ENCODE data around the gene C11orf58.
A peak's percentile ranks its signal among the peaks of the same experiment; 100 is the strongest.

Gene C11orf58

DNA sequence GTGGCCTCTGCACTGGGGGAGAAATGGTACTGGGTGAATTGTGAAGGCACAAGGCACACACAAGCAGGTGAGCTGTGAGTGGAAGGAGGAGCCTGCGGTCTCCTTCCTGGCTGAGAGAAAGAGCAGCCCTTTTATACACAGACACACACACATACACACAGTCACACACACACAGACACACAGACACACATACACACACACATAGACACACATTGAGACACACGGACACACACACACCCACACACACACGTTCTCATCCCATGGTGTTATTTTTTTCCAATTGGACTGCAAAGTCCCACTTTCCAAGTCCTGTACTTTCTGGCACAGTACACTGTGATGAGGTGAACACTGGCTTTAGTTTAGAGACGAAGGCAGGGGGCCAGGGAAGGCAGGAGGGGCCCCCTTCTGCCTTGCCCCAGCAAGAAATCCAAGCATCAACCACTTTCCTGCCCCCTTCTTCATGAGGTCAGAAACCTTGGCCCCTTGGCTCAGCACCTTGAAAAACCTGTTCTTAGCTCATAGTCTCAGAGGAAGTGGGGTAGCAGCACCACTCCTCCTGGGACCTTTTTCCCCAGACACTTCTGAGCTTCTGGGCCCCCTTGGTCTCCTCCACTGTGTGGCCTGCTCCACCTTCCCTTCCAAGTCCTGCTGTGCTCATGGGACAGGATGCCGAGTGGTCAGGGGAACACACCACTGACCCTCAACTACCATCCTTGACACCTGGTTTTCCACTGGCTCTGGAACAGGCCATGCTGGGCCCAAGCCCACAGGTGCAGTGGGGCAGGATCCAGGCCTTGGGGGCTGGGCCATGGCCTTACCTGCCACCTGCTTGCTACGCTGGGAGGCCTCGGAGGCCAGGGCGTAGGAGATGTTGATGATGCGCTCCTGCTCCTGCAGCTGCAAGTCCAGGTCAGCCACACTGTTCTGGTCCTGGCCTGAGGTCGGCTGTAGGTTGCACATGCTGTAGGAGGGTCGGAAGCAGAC, 43.8 kb downstream of the C11orf58 start:
- no peak for DNase-seq
- in situ Hi-C loops (cut with MboI; ENCODE audit: low pct_unique_long_range_greater_than_20kb, low sequenced_read_pairs) = no loop called here

- DNase-seq = no peak
- in situ Hi-C loops (cut with MboI; ENCODE audit: low pct_unique_long_range_greater_than_20kb, low sequenced_read_pairs) = no loop called here
Measured at GRCh38 chr11:16783321-16783801, 44.9 kb downstream of the C11orf58 start.

- DNase-seq = no peak
- in situ Hi-C loops (cut with MboI; ENCODE audit: low pct_unique_long_range_greater_than_20kb, low sequenced_read_pairs) = no loop called here
Measured at GRCh38 chr11:16784097-16784496, 45.6 kb downstream of the C11orf58 start.

- in situ Hi-C loops (cut with MboI; ENCODE audit: low pct_unique_long_range_greater_than_20kb, low sequenced_read_pairs) = no loop called here
- no peak for DNase-seq
Measured at GRCh38 chr11:16784666-16785065, 46.2 kb downstream of the C11orf58 start.

DNA sequence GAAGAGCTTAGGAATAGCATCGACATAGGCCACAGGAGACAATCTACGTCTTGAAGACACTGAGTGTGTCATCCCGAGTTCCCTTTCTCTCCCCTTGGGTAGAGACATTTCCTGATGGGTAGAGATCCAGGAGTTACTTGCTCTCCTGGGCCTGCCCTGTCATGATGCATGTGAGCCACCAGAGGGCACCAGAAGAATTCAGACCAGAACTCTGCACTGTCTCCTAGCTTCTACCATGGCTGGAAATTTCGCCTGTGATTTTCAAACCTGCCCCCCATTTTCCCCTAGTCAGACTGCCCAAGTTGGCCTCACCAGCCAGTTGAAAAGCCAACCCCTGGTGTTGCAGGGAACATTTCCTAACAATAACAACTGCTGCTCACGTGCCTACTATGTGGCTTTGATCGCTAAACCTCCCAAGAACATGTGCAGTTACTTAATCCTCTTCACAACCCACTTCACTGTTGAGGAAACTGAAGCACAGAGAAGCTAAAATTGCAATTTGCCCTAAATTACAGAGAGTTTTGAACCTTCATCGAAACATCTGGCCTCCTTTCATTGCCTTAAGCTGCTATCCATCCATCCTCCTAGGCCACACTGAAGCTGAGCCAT, 47.2 kb downstream of the C11orf58 start:
- DNase-seq = peak; percentile 74
- in situ Hi-C loops (cut with MboI; ENCODE audit: low pct_unique_long_range_greater_than_20kb, low sequenced_read_pairs) = no loop called here

GRCh38 chr11:16786131-16786530, 47.7 kb downstream of the C11orf58 start:
- in situ Hi-C loops (cut with MboI; ENCODE audit: low pct_unique_long_range_greater_than_20kb, low sequenced_read_pairs) = no loop called here
- no peak for DNase-seq

DNA sequence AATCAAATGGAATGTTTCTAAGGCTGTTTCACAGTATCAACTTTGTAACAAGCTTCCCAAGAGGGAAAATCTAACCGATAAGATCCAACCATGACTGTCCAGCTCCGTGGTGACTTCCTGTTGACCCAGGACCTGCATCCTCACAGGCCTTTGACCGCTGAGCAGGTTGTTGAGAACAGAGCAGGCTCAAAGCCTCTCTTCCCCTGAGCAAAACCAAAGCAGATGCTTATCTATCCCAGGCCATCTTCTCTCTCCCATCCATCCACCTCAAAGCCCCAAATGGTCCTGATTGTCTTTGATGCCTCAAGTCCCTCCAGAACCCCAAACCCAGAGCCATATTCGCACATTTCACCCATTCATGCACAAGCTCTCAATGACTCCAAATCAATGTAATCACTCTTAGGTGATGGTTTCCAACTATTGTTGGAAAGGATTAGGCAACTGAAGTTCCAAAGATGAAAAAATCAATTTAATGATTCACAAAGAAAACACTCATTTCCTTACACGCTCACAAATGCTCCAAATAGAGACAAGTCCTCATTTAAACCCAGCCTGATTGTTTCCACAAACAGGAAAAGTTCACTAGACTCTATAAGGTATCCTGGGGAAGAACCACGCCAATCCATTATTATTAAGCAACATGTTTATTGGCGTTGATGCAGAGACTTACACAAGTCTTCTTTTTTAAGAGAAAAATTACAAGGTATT, 48.7 kb downstream of the C11orf58 start:
- in situ Hi-C loops (cut with MboI; ENCODE audit: low pct_unique_long_range_greater_than_20kb, low sequenced_read_pairs) = no loop called here
- no peak for DNase-seq

- DNase-seq = peak; percentile 82
- in situ Hi-C loops (cut with MboI; ENCODE audit: low pct_unique_long_range_greater_than_20kb, low sequenced_read_pairs) = no loop called here
Measured at GRCh38 chr11:16788141-16789062, 50.0 kb downstream of the C11orf58 start.

DNA sequence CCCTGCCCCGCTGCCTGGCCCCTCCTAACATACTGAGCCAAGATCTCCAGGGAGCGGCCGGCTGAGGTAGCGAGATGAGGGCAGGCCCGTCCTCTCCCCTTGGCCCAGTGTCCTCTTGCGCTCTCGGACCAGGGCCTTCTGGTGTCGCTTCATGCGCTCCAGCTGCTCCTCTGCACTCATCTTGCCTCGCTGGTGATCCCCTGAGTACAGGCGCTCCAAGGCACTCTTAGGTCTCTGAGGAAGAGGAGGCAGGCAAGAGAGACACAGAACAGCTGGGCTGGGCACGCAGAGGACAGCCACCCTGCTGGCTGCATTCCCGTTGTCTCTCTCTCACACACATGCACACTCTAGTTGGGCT, 50.6 kb downstream of the C11orf58 start:
- in situ Hi-C loops (cut with MboI; ENCODE audit: low pct_unique_long_range_greater_than_20kb, low sequenced_read_pairs) = no loop called here

DNA sequence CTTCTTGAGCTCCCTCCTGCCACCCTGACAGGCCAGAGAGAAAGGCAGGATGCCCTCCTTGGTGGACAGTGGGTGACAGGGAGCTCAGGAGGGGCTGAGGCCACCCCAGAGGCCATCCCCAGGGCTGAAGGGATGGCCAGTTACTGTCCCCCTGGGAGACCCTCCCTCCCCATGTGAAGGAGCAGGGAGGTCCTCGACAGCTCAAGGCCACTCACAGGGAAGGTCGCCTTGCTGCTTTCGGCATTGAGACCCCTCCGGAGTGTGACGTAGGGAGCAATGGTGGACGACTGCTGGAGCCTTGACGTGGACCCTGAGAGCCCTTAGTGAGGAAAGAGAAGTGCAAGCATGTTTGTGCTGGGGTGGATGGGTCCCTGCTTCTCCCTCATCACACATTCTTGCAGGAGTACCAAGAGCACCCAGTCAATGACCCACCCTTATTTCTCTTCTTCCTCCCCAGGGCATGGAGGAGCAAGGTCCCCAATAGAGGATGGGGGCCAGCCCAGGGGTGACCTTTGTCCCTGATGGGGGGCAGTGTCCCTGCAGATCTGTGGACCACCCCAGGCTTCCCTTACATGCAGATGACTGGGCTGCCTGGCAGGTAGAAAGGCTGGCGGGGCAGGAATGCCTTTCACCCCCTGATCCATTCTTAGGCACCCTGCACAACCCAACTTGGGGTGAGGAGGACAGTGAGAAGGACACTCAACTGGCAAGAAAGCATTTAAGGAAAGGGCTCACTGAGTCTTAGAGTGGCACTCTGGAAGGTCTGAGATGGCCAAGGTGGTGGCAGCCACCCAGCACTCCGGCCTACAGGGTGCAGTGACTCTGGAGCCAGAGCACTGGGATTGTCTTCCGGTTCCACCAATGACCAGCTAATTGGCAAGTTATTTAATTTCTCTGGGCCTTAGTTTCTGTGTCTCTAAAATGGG, 51.4 kb downstream of the C11orf58 start:
- DNase-seq = no peak
- in situ Hi-C loops (cut with MboI; ENCODE audit: low pct_unique_long_range_greater_than_20kb, low sequenced_read_pairs) = no loop called here

More for the DNA sequence above, 50.6 kb downstream of the C11orf58 start:
- no peak for DNase-seq

- in situ Hi-C loops (cut with MboI; ENCODE audit: low pct_unique_long_range_greater_than_20kb, low sequenced_read_pairs) = no loop called here
- peak; percentile 62 for DNase-seq
Measured at GRCh38 chr11:16790486-16791190, 52.2 kb downstream of the C11orf58 start.

DNA sequence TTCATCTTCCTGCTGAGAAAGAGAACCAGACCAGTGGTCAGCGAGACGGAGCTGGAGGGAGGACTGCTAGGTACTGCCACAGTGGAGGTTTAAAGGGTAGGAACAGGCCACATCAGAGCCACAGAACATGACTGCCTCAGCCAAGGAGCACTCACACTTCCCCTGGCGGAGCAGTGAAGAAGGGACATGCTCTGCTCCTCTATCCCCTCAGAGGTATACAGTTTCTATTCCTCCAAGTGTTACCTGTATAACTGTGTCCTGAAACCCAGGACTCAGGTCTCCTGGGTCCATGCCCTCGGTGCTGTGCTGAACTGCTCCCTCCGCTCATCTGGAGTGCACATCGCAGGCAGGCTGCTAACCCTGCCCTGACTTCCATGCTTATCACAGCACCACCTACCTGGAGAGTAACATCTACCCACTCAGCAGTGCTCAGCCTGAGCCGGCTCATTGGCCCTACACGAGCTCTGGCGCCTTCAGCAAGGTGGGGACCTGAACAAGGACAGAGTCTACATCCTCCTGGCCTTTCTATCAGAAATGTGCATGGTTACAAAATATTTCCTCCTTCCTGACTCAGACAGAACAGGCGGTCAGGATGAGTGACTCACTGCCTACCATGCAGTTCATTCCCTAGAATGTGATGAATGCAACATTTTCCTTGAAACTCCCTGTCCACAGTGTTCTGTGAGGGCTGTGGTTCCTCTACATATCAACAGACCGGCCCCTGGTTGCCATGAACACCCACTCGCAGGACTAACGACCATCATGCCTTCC, 52.9 kb downstream of the C11orf58 start:
- peak; percentile 47 for DNase-seq
- in situ Hi-C loops (cut with MboI; ENCODE audit: low pct_unique_long_range_greater_than_20kb, low sequenced_read_pairs) = no loop called here

- DNase-seq = peak; percentile 69
- in situ Hi-C loops (cut with MboI; ENCODE audit: low pct_unique_long_range_greater_than_20kb, low sequenced_read_pairs) = no loop called here
Measured at GRCh38 chr11:16792426-16792825, 54.0 kb downstream of the C11orf58 start.

GRCh38 chr11:16793009-16793408, 54.6 kb downstream of the C11orf58 start:
- in situ Hi-C loops (cut with MboI; ENCODE audit: low pct_unique_long_range_greater_than_20kb, low sequenced_read_pairs) = no loop called here
- DNase-seq = no peak

DNA sequence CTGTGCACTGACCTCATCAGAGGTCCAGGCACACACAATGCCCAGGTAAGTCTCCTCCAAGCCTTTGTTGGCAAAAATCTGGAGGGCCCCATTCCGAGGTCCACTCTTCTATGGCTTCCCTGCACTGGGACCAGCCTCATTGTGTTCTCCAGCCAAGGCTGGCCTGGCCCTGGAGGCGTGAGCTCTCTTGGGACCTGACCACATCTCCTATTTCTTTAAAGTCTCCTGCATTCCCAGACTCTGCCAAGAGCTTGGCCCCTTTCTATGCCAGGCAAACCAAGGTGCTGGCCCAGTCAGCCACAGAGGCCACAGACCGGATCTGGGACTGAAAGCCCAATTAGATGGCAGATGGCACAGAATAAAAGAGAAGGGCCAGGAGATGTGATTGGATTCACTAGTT, 55.1 kb downstream of the C11orf58 start:
- in situ Hi-C loops (cut with MboI; ENCODE audit: low pct_unique_long_range_greater_than_20kb, low sequenced_read_pairs) = no loop called here
- no peak for DNase-seq

- no peak for DNase-seq
- in situ Hi-C loops (cut with MboI; ENCODE audit: low pct_unique_long_range_greater_than_20kb, low sequenced_read_pairs) = no loop called here
Measured at GRCh38 chr11:16794047-16794818, 55.8 kb downstream of the C11orf58 start.
